DOHH2 (cell line): ENCODE results near the gene TBX3.

Source experiments
- H3F3A ChIP-seq: fragments of 200-600 bp; sonication (generic), shearing (Covaris generic); 2 replicates; pipeline ENCODE4 v1.6.0; 2016; ENCODE audit warnings: antibody characterized with exemption, mild to moderate bottlenecking; ENCODE audit not compliant: control insufficient read depth, insufficient read depth
- H3K27ac ChIP-seq: fragments of 200-600 bp; sonication (generic); 2 replicates; pipeline ENCODE4 v1.5.1; 2014; ENCODE audit warnings: low read depth, mild to moderate bottlenecking, low read length, moderate library complexity
- H3K27me3 ChIP-seq: fragments of 200-600 bp; sonication (generic); 2 replicates; pipeline ENCODE4 v1.6.1; 2014; ENCODE audit warnings: mild to moderate bottlenecking, low read length, mixed read lengths; ENCODE audit not compliant: control insufficient read depth
- H3K36me3 ChIP-seq: fragments of 200-600 bp; sonication (generic); 2 replicates; pipeline ENCODE4 v1.6.1; 2014; ENCODE audit warnings: mild to moderate bottlenecking, low read length, moderate library complexity, mixed read lengths; ENCODE audit not compliant: control insufficient read depth
- H3K4me1 ChIP-seq: fragments of 200-600 bp; sonication (generic); 2 replicates; pipeline ENCODE4 v1.6.1; 2014; ENCODE audit warnings: mild to moderate bottlenecking, low read length, mixed read lengths; ENCODE audit not compliant: control insufficient read depth
- H3K4me2 ChIP-seq: fragments of 200-600 bp; sonication (generic); 2 replicates; pipeline ENCODE4 v1.6.0; 2014; ENCODE audit warnings: mild to moderate bottlenecking, low read length, moderate library complexity
- H3K4me3 ChIP-seq: fragments of 200-600 bp; sonication (generic); 2 replicates; pipeline ENCODE4 v1.5.1; 2014; ENCODE audit warnings: mild to moderate bottlenecking, low read length, mixed read lengths
- H3K79me2 ChIP-seq: fragments of 200-600 bp; sonication (generic); 2 replicates; pipeline ENCODE4 v1.6.1; 2014; ENCODE audit warnings: mild to moderate bottlenecking, low read length, mixed read lengths; ENCODE audit not compliant: control insufficient read depth
- H3K9me2 ChIP-seq: fragments of 200-600 bp; sonication (generic); replicated peaks from 2 replicates; pipeline ENCODE4 v1.6.1; 2014; ENCODE audit warnings: mild to moderate bottlenecking, low read length, mixed read lengths; ENCODE audit not compliant: control insufficient read depth
- H3K9me3 ChIP-seq: fragments of 200-600 bp; sonication (generic); 2 replicates; pipeline ENCODE4 v1.6.1; 2014; ENCODE audit warnings: antibody characterized with exemption, low read length, mixed read lengths; ENCODE audit not compliant: control insufficient read depth, insufficient read depth
- H4K20me1 ChIP-seq: fragments of 200-600 bp; sonication (generic); 2 replicates; pipeline ENCODE4 v1.6.0; 2014; ENCODE audit warnings: low read depth, mild to moderate bottlenecking, antibody characterized with exemption, low read length, moderate library complexity; ENCODE audit not compliant: control insufficient read depth, insufficient read depth
- EZH2phosphoT487 ChIP-seq: fragments of 200-600 bp; sonication (generic); IDR thresholded peaks from 2 replicates; pipeline ENCODE4 v1.6.1; 2017; ENCODE audit warnings: borderline replicate concordance, mild to moderate bottlenecking, antibody characterized with exemption, low read length, moderate library complexity, mixed read lengths
- TF ChIP-seq, protein P1 (sequence below): fragments of 200-600 bp; sonication (generic); IDR thresholded peaks from one replicate; pipeline ENCODE4 v1.5.1; 2014; ENCODE audit warnings: antibody characterized with exemption, mild to moderate bottlenecking, low read depth, low read length; ENCODE audit not compliant: poor library complexity, severe bottlenecking

The TBX3 gene

DNA sequence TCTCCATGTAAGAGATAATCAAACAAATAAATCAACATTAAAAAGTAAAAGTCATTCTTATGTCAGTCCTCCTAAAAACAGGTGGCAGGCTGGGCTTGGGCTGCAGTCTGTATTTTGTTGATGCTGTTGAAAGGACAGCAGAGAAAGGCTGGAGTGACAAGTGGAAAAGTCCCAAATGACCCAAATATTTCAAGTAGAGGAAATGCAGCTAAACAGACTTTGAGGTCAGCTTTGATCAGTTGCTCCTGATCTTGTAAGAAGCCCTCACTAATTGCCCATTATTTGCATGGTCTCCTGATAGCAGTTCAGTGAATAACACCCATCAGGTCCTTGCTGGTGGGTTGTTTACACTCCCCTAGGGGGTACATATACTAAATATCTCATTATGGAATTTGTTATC, 24.9 kb downstream of the TBX3 start:
- Histone ChIP-seq H3K9me2 (no peaks in the 10 kb centered on the region), H3K27me3 (no peaks in the 10 kb centered on the region), H3K4me3 (no peak overlapping the region), H3K4me2 (no peak overlapping the region), H3K79me2 (no peaks in the 10 kb centered on the region), H3K36me3 (no peaks in the 10 kb centered on the region), H3K9me3 (no peaks in the 10 kb centered on the region), H3K4me1 (no peaks in the 10 kb centered on the region), H3K27ac (no peak overlapping the region), H3F3A (no peaks in the 10 kb centered on the region), H4K20me1 (no peaks in the 10 kb centered on the region)
- no peak for TF ChIP-seq EZH2phosphoT487
- TF ChIP-seq, protein P1, sequence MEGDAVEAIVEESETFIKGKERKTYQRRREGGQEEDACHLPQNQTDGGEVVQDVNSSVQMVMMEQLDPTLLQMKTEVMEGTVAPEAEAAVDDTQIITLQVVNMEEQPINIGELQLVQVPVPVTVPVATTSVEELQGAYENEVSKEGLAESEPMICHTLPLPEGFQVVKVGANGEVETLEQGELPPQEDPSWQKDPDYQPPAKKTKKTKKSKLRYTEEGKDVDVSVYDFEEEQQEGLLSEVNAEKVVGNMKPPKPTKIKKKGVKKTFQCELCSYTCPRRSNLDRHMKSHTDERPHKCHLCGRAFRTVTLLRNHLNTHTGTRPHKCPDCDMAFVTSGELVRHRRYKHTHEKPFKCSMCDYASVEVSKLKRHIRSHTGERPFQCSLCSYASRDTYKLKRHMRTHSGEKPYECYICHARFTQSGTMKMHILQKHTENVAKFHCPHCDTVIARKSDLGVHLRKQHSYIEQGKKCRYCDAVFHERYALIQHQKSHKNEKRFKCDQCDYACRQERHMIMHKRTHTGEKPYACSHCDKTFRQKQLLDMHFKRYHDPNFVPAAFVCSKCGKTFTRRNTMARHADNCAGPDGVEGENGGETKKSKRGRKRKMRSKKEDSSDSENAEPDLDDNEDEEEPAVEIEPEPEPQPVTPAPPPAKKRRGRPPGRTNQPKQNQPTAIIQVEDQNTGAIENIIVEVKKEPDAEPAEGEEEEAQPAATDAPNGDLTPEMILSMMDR, result no peak

GRCh38 chr12:114658002-114658441, 26.0 kb downstream of the TBX3 start:
- Histone ChIP-seq H3K9me2 (no peaks in the 10 kb centered on the region), H3K9me3 (no peaks in the 10 kb centered on the region), H3K27me3 (no peaks in the 10 kb centered on the region), H3F3A (no peaks in the 10 kb centered on the region), H3K4me1 (no peaks in the 10 kb centered on the region), H3K4me2 (no peak overlapping the region), H3K4me3 (no peak overlapping the region), H4K20me1 (no peaks in the 10 kb centered on the region), H3K27ac (no peak overlapping the region), H3K36me3 (no peaks in the 10 kb centered on the region), H3K79me2 (no peaks in the 10 kb centered on the region)
- no peak for TF ChIP-seq EZH2phosphoT487
- TF ChIP-seq, protein P1, result no peak

GRCh38 chr12:114657597-114657920, 26.4 kb downstream of the TBX3 start:
- H3F3A ChIP-seq, result no peaks in the 10 kb centered on the region
- H3K4me2 ChIP-seq, result no peak overlapping the region
- H3K4me1 ChIP-seq, result no peaks in the 10 kb centered on the region
- H3K9me3 ChIP-seq, result no peaks in the 10 kb centered on the region
- H3K27ac ChIP-seq, result no peak overlapping the region
- H3K36me3 ChIP-seq, result no peaks in the 10 kb centered on the region
- H3K9me2 ChIP-seq, result no peaks in the 10 kb centered on the region
- no peaks in the 10 kb centered on the region for H4K20me1 ChIP-seq
- no peaks in the 10 kb centered on the region for H3K27me3 ChIP-seq
- H3K4me3 ChIP-seq, result no peak overlapping the region
- no peak for TF ChIP-seq EZH2phosphoT487
- TF ChIP-seq, protein P1, result no peak
- H3K79me2 ChIP-seq, result no peaks in the 10 kb centered on the region
